Breast epithelium (tissue), 3 donors: ENCODE data around the gene TGFBRAP1.

ENCODE experiments used
- POLR2A ChIP-seq: fragments of 450-650 bp; IDR thresholded peaks from one replicate; pipeline ENCODE4 v1.6.1; 2016; ENCODE audit warnings: antibody characterized with exemption, mild to moderate bottlenecking, moderate library complexity
- POLR2AphosphoS5 ChIP-seq, 3 donors: sonication (generic); formaldehyde crosslinking; IDR thresholded peaks; one replicate each; pipeline ENCODE4 v1.6.1; 2017; ENCODE audit warnings: antibody characterized with exemption in 3 of 3
- TF ChIP-seq, protein P1 (sequence below), 3 donors: fragments of 450-650 bp; IDR thresholded peaks; one replicate each; pipeline ENCODE4 v1.5.1; 2016 to 2017; ENCODE audit warnings: antibody characterized with exemption in 3 of 3, mild to moderate bottlenecking in 3 of 3, moderate library complexity in 3 of 3

DNA sequence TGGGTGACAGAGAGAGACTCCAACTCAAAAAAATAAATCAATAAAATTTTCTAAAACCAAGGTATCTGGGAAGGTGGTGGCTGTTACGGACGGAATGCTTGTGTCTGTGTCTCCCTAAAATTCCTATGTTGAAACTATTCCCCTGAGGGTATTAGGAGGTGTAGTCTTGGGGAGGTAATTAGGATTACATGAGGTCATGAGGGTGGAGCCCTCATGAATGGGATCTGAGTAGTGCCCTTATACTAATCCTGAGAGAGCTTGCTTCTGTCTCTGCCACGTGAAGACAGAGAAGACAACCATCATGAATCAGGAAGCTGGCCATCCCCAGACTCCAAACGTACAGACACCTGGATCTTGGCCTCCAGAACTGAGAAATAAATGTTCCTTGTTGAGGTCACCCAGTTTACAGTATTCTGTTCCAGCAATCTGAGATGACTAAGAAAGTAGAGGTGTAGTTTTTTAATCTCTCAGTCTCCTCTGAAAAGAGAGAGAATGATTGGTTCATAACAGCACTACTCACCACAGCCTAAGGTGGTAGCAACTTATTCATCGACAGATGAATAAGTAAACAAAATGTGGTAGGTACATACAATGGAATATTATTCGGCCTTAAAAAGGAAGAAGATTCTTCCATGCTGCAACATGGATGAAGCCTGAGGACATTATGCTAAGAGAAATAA, 38.4 kb downstream of the TGFBRAP1 start:
- TF ChIP-seq, protein P1, sequence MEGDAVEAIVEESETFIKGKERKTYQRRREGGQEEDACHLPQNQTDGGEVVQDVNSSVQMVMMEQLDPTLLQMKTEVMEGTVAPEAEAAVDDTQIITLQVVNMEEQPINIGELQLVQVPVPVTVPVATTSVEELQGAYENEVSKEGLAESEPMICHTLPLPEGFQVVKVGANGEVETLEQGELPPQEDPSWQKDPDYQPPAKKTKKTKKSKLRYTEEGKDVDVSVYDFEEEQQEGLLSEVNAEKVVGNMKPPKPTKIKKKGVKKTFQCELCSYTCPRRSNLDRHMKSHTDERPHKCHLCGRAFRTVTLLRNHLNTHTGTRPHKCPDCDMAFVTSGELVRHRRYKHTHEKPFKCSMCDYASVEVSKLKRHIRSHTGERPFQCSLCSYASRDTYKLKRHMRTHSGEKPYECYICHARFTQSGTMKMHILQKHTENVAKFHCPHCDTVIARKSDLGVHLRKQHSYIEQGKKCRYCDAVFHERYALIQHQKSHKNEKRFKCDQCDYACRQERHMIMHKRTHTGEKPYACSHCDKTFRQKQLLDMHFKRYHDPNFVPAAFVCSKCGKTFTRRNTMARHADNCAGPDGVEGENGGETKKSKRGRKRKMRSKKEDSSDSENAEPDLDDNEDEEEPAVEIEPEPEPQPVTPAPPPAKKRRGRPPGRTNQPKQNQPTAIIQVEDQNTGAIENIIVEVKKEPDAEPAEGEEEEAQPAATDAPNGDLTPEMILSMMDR (IDR thresholded peaks at IDR 0.05): no peak
- TF ChIP-seq POLR2A (no peak), POLR2AphosphoS5 (IDR thresholded peaks at IDR 0.05) (no peak)
